ENCODE measurements around the gene TMEM176B.

The TMEM176B gene

GRCh38 chr7:150787321-150788281, 12.6 kb downstream of the TMEM176B start:
- H3K4me1 ChIP-seq, result peaks cover 14 to 93% (median 49%) of the 10 kb centered on the region in 10 experiments
- no peaks in the 10 kb centered on the region for H4K20me1 ChIP-seq
- peak overlapping the region in 1 of 10 experiments; percentile 13; a peak in 1 of 20 replicates for H3K4me3 ChIP-seq
- TF ChIP-seq Cebpa-rat (IDR thresholded peaks at IDR 0.05), result no peak
- H3K27me3 ChIP-seq, result no peaks in the 10 kb centered on the region
- H3K4me2 ChIP-seq, result peak overlapping the region; percentile 47 to 91 (median 72)
- H3K9me3 ChIP-seq (replicated peaks in 1 of 11), result no peaks in the 10 kb centered on the region
- H3K36me3 ChIP-seq, result no peaks in the 10 kb centered on the region
- peak overlapping the region; percentile 22 to 78 (median 64); a peak in 19 of 22 replicates for H3K9ac ChIP-seq
- peak overlapping the region; percentile 48 to 89 (median 74); a peak in 21 of 22 replicates for H3K27ac ChIP-seq

GRCh38 chr7:150784954-150785353, 15.2 kb downstream of the TMEM176B start:
- no peak for TF ChIP-seq Cebpa-rat (IDR thresholded peaks at IDR 0.05)
- no peaks in the 10 kb centered on the region for H3K27me3 ChIP-seq
- peaks cover 14 to 97% (median 68%) of the 10 kb centered on the region in 10 experiments for H3K4me1 ChIP-seq

GRCh38 chr7:150784120-150784736, 15.9 kb downstream of the TMEM176B start:
- peak overlapping the region in 6 of 11 experiments; percentile 10 to 91 (median 89); a peak in 10 of 22 replicates for H3K4me2 ChIP-seq
- peaks cover 14 to 95% (median 68%) of the 10 kb centered on the region in 10 experiments for H3K4me1 ChIP-seq
- no peak for TF ChIP-seq Cebpa-rat (IDR thresholded peaks at IDR 0.05)
- H3K27ac ChIP-seq, result peak overlapping the region in 5 of 11 experiments; percentile 84 to 89 (median 89); a peak in 8 of 22 replicates
- no peaks in the 10 kb centered on the region for H4K20me1 ChIP-seq
- H3K4me3 ChIP-seq, result no peak overlapping the region
- no peaks in the 10 kb centered on the region for H3K9me3 ChIP-seq (replicated peaks in 1 of 11)
- H3K36me3 ChIP-seq, result no peaks in the 10 kb centered on the region
- H3K27me3 ChIP-seq, result no peaks in the 10 kb centered on the region
- H3K9ac ChIP-seq, result peak overlapping the region in 4 of 11 experiments; percentile 63 to 72 (median 69); a peak in 5 of 22 replicates

More at GRCh38 chr7:150784954-150785353, 15.2 kb downstream of the TMEM176B start:
- H3K4me3 ChIP-seq, result no peak overlapping the region; a peak in 1 of 20 replicates
- no peaks in the 10 kb centered on the region for H3K36me3 ChIP-seq
- peak overlapping the region in 6 of 11 experiments; percentile 74 to 89 (median 89); a peak in 12 of 22 replicates for H3K27ac ChIP-seq
- H3K9ac ChIP-seq, result peak overlapping the region in 5 of 11 experiments; percentile 63 to 72 (median 67); a peak in 8 of 22 replicates
- H3K9me3 ChIP-seq (replicated peaks in 1 of 11), result no peaks in the 10 kb centered on the region
- no peaks in the 10 kb centered on the region for H4K20me1 ChIP-seq
- peak overlapping the region in 8 of 11 experiments; percentile 47 to 91 (median 85); a peak in 15 of 22 replicates for H3K4me2 ChIP-seq

- Histone ChIP-seq H3K9me3 (replicated peaks in 1 of 11) (no peaks in the 10 kb centered on the region), H3K4me2 (peak overlapping the region in 6 of 11 experiments; percentile 66 to 91 (median 70); a peak in 10 of 22 replicates), H3K27ac (peak overlapping the region in 7 of 11 experiments; percentile 14 to 78 (median 48); a peak in 11 of 22 replicates), H3K27me3 (no peaks in the 10 kb centered on the region), H3K4me1 (peaks cover 0 to 96% (median 50%) of the 10 kb centered on the region in 10 experiments; a peak in 19 of 20 replicates), H4K20me1 (no peaks in the 10 kb centered on the region), H3K4me3 (no peak overlapping the region), H3K9ac (no peak overlapping the region), H3K36me3 (no peaks in the 10 kb centered on the region)
- no peak for TF ChIP-seq Cebpa-rat (IDR thresholded peaks at IDR 0.05)
Measured at GRCh38 chr7:150781961-150782360, 18.2 kb downstream of the TMEM176B start.

- Histone ChIP-seq H3K4me2 (peak overlapping the region in 10 of 11 experiments; percentile 47 to 91 (median 66); a peak in 21 of 22 replicates), H3K36me3 (no peaks in the 10 kb centered on the region), H3K9ac (0 out of 22 replicates have a peak overlapping the region, but pooled peaks of 1 of the 11 experiments have one; percentile 26), H3K4me3 (peak overlapping the region in 1 of 10 experiments; percentile 16; a peak in 1 of 20 replicates), H3K27ac (peak overlapping the region in 10 of 11 experiments; percentile 27 to 78 (median 56); a peak in 17 of 22 replicates), H4K20me1 (no peaks in the 10 kb centered on the region), H3K9me3 (replicated peaks in 1 of 11) (no peaks in the 10 kb centered on the region), H3K4me1 (peaks cover 0 to 89% (median 41%) of the 10 kb centered on the region in 10 experiments; a peak in 18 of 20 replicates), H3K27me3 (no peaks in the 10 kb centered on the region)
- TF ChIP-seq Cebpa-rat (IDR thresholded peaks at IDR 0.05), result peak in 4 of 11 experiments; percentile 31 to 66 (median 62); a peak in 4 of 22 replicates
Measured at GRCh38 chr7:150781103-150781502, 19.1 kb downstream of the TMEM176B start.

- Histone ChIP-seq H4K20me1 (no peaks in the 10 kb centered on the region), H3K9ac (peak overlapping the region in 3 of 11 experiments; percentile 12 to 47 (median 26); a peak in 1 of 22 replicates), H3K4me2 (peak overlapping the region in 9 of 11 experiments; percentile 47 to 91 (median 66); a peak in 16 of 22 replicates), H3K9me3 (replicated peaks in 1 of 11) (no peaks in the 10 kb centered on the region), H3K27me3 (no peaks in the 10 kb centered on the region), H3K27ac (peak overlapping the region in 10 of 11 experiments; percentile 27 to 78 (median 56); a peak in 16 of 22 replicates), H3K4me1 (peaks cover 0 to 81% (median 33%) of the 10 kb centered on the region in 10 experiments; a peak in 16 of 20 replicates), H3K4me3 (peak overlapping the region in 3 of 10 experiments; percentile 14 to 26 (median 16); a peak in 3 of 20 replicates), H3K36me3 (no peaks in the 10 kb centered on the region)
- no peak for TF ChIP-seq Cebpa-rat (IDR thresholded peaks at IDR 0.05)
Measured at GRCh38 chr7:150780292-150780691, 19.9 kb downstream of the TMEM176B start.

- H3K9ac ChIP-seq, result peak overlapping the region in 2 of 11 experiments; percentile 3 to 42; a peak in 3 of 22 replicates
- H4K20me1 ChIP-seq, result no peaks in the 10 kb centered on the region
- H3K36me3 ChIP-seq, result no peaks in the 10 kb centered on the region
- peak overlapping the region in 2 of 10 experiments; percentile 16 to 30; a peak in 3 of 20 replicates for H3K4me3 ChIP-seq
- peaks cover 8 to 14% (median 12%) of the 10 kb centered on the region in 11 experiments; a peak in 21 of 22 replicates for H3K9me3 ChIP-seq (replicated peaks in 1 of 11)
- peak overlapping the region in 3 of 11 experiments; percentile 50 to 70 (median 67); a peak in 5 of 22 replicates for H3K4me2 ChIP-seq
- no peaks in the 10 kb centered on the region for H3K27me3 ChIP-seq
- H3K27ac ChIP-seq, result peak overlapping the region in 1 of 11 experiments; percentile 12; a peak in 2 of 22 replicates
- TF ChIP-seq Cebpa-rat (IDR thresholded peaks at IDR 0.05), result no peak
- H3K4me1 ChIP-seq, result peaks cover 0 to 66% (median 19%) of the 10 kb centered on the region in 10 experiments; a peak in 16 of 20 replicates
Measured at GRCh38 chr7:150778738-150779301, 21.3 kb downstream of the TMEM176B start.
